ENCODE data around the gene MMP7.
"Not testable (repeated sequence)": the region's sequence is repeated elsewhere in the genome, so short reads cannot be mapped to it uniquely, and the experiment has no call there.

The MMP7 gene

DNA sequence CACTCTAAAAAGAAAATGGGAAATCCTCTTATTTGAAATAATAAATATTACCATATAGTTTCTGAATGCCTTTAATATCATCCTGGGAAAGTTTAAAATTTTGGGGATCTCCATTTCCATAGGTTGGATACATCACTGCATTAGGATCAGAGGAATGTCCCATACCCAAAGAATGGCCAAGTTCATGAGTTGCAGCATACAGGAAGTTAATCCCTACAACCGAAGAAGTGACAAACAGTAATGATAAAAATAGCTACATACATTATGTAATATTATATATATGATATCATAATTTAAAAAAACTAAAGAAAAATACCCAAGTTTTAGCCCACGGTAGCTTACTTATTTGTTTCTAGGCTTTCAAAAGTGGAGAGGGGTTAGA is 7.4 kb downstream of the MMP7 start:
- no peak for DNase-seq (ENCODE audit: low spot score)
- Mint-ChIP-seq H3K36me3 (ENCODE audit: low read depth) (no peaks in the 10 kb centered on the region), H3K27me3 (ENCODE audit: low read depth) (peaks cover 27% of the 10 kb centered on the region), H3K4me3 (no peak overlapping the region), H3K27ac (no peak overlapping the region), H3K9me3 (no peaks in the 10 kb centered on the region), H3K4me1 (ENCODE audit: low read depth) (peaks cover 6% of the 10 kb centered on the region)

DNA sequence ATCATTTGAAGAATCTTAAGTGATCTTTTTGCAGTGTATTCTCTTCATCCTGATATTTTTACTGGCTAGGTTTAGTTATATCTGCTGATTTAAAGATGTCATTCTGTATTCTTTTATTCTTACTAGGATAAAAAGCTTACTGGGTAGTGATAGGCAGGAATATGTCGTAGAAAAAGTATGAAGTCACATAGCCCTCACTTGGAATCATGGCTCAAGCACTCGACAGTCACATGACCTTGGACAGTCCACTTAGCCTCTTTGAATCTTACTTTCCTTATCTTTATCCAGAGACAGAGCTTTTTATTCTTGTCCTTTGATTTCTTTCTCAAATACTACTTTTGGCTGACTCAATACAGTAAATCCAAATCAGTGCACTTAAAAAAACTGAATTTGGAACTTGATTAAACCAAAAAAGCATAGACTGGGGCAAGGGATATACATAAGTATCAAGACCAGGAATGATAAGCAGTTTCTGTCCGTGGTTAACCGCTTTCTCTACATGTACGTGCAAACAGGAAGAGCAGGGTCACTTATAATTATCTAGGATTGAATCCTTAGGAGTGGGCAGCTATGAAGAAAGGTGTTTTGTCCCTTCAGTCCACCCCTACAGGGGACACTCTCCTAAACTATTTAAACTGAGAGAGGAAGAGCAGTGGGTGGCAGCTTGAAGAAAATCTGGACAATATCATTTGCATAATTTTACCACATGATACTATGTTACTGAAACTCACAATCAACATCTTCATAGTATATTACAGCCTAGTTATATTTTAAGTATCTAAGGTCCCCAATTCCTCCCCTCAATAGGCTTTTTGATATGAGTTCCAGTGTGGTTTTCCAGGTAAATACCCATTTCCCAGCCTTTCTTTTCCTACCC is 8.0 kb downstream of the MMP7 start:
- Mint-ChIP-seq H3K9me3 (no peaks in the 10 kb centered on the region), H3K27ac (no peak overlapping the region), H3K36me3 (ENCODE audit: low read depth) (no peaks in the 10 kb centered on the region), H3K4me3 (no peak overlapping the region), H3K4me1 (ENCODE audit: low read depth) (peaks cover 6% of the 10 kb centered on the region), H3K27me3 (ENCODE audit: low read depth) (peaks cover 27% of the 10 kb centered on the region)
- DNase-seq (ENCODE audit: low spot score), result no peak

DNA sequence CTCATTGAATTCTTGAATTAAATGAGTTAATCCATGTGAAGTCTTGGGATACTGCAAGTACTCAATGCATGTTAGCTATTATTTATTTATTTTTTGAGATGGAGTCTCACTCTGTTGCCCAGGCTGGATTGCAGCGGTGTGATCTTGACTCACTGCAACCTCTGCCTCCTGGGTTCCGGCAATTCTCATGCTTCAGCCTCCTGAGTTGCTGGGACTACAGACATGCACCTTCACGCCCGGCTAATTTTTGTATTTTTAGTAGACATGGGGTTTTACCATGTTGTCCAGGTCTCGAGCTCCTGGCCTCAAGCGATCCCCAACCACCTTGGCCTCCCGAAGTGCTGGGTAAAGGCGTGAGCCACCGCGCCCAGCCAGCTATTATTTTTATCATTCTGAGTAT is 9.4 kb downstream of the MMP7 start:
- H3K27ac Mint-ChIP-seq, result no peak overlapping the region
- H3K4me1 Mint-ChIP-seq (ENCODE audit: low read depth), result peaks cover 6% of the 10 kb centered on the region
- DNase-seq (ENCODE audit: low spot score), result no peak
- no peaks in the 10 kb centered on the region for H3K9me3 Mint-ChIP-seq
- peaks cover 27% of the 10 kb centered on the region for H3K27me3 Mint-ChIP-seq (ENCODE audit: low read depth)
- H3K36me3 Mint-ChIP-seq (ENCODE audit: low read depth), result no peaks in the 10 kb centered on the region
- H3K4me3 Mint-ChIP-seq, result no peak overlapping the region

DNA sequence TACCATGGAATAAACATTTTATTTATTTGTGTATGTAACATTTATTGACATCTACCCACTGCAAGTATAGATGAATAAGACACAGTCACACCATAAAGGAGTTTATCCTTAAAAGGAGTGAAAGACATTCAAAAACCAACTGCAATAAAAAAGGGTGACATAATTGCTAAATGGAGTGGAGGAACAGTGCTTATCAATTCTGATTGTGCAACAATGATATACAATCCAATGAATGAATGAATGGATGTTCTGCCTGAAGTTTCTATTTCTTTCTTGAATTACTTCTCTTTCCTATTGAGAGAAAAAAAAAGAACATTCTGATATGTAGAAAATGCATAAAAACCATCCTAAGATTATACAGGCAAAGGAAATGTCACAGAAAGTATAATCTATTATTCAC is 10.0 kb downstream of the MMP7 start:
- H3K4me3 Mint-ChIP-seq, result no peak overlapping the region
- DNase-seq (ENCODE audit: low spot score), result no peak
- H3K36me3 Mint-ChIP-seq (ENCODE audit: low read depth), result no peaks in the 10 kb centered on the region
- H3K27ac Mint-ChIP-seq, result no peak overlapping the region
- peaks cover 6% of the 10 kb centered on the region for H3K4me1 Mint-ChIP-seq (ENCODE audit: low read depth)
- peaks cover 29% of the 10 kb centered on the region for H3K27me3 Mint-ChIP-seq (ENCODE audit: low read depth)
- no peaks in the 10 kb centered on the region for H3K9me3 Mint-ChIP-seq

DNA sequence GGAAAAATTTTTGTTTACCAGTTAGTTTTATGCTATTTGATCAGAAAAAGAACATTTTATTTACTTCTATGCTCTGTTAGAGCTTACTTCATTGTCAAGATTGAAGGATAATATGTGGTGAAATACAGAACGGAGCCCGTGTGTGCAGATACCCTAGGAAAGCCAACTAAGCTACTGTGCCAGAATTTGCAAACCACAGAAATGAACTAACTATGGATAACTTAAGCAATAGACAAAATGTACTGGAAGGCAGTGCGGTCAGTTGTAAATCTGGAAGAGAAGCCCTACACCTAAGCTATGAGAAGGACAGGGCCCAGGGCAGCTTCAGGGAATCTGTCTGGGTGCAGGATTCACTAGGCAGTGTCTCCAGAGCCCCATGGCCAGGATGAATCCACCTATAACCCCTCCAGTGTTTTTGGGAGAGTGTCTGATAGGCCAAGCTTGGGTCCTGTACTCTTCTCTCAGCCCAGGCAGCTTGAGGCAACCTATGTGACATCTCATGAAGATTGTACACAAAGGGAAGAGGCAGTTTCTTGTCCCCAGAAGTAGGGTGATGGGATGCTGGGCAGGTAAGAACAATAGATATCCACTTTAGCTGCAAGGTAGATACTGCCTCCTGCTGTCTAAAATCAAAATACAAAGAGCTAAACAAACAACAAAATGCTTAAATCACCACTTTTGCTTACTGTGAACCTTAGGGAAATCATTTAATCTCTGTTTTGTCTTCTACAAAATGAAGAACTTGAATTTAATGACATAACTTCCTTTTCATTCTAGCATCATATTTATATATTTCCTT is 12.1 kb downstream of the MMP7 start:
- no peak overlapping the region for H3K4me3 Mint-ChIP-seq
- H3K27me3 Mint-ChIP-seq (ENCODE audit: low read depth), result peaks cover 30% of the 10 kb centered on the region
- DNase-seq (ENCODE audit: low spot score), result no peak
- H3K36me3 Mint-ChIP-seq (ENCODE audit: low read depth), result no peaks in the 10 kb centered on the region
- H3K27ac Mint-ChIP-seq, result no peak overlapping the region
- peaks cover 6% of the 10 kb centered on the region for H3K4me1 Mint-ChIP-seq (ENCODE audit: low read depth)
- H3K9me3 Mint-ChIP-seq, result no peaks in the 10 kb centered on the region

DNA sequence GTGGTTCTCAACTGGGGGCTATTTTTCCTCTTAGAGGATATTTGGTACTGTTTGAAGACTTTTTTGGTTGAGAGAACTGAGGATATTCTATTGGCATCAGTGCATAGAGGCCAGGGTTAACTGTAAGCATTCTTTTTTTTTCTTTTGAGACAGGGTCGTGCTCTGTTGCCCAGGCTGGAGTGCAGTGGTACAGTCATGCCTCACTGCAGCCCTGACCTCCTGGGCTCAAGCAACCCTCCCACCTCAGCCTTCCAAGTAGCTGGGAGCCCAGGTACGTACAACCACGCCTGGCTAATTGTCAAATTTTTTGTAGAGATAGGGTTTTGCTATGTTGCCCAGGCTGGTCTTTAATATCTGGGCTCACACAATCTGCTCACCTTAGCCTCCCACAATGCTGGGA is 12.9 kb downstream of the MMP7 start:
- Mint-ChIP-seq H3K4me3 (no peak overlapping the region), H3K27me3 (ENCODE audit: low read depth) (peaks cover 30% of the 10 kb centered on the region), H3K36me3 (ENCODE audit: low read depth) (no peaks in the 10 kb centered on the region), H3K27ac (no peak overlapping the region), H3K9me3 (no peaks in the 10 kb centered on the region), H3K4me1 (ENCODE audit: low read depth) (peaks cover 5% of the 10 kb centered on the region)
- no peak for DNase-seq (ENCODE audit: low spot score)

DNA sequence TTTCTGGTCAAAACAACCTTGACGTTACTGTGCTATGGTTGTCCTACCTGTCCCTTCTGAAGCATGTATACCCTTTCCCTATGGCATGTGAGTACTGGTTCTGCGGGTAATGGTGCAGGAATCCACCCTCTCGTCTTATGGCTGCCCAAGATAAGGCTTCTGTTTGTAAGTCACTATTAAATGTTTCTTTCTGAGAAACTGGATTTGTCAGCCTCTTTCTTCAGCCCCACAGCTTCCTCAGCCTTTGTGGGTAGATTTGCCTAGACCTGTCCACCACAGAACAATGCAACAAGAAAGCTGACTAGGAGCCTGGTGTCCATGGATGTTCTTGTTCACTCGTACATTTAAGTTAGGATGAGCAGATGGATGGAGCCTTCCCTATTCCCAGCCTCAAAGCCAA is 14.4 kb downstream of the MMP7 start:
- no peaks in the 10 kb centered on the region for H3K36me3 Mint-ChIP-seq (ENCODE audit: low read depth)
- no peaks in the 10 kb centered on the region for H3K9me3 Mint-ChIP-seq
- H3K4me1 Mint-ChIP-seq (ENCODE audit: low read depth), result no peaks in the 10 kb centered on the region
- no peak overlapping the region for H3K4me3 Mint-ChIP-seq
- DNase-seq (ENCODE audit: low spot score), result no peak
- H3K27me3 Mint-ChIP-seq (ENCODE audit: low read depth), result peaks cover 19% of the 10 kb centered on the region
- no peak overlapping the region for H3K27ac Mint-ChIP-seq

DNA sequence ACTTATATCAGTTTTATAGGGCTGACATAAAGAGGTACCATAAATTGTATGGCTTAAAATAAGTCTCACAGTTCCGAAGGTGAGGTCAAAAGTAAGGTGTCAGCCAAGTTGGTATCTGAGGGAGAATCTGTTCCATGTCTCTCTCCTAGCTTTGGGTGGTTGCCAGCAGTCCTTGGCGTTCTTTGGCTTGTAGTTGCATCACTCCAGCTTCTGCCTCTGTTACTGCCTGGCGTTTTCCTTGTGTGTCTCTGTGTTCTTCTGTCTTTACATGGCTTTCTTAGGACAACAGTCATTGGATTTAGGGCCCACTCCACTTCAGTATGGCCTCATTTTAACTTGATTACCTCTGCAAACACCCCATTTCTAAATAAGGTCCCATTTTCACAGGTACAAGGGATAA is 16.7 kb downstream of the MMP7 start:
- Mint-ChIP-seq H3K27me3 (ENCODE audit: low read depth) (peaks cover 7% of the 10 kb centered on the region), H3K27ac (no peak overlapping the region), H3K36me3 (ENCODE audit: low read depth) (no peaks in the 10 kb centered on the region), H3K9me3 (no peaks in the 10 kb centered on the region), H3K4me3 (no peak overlapping the region), H3K4me1 (ENCODE audit: low read depth) (no peaks in the 10 kb centered on the region)
- no peak for DNase-seq (ENCODE audit: low spot score)

DNA sequence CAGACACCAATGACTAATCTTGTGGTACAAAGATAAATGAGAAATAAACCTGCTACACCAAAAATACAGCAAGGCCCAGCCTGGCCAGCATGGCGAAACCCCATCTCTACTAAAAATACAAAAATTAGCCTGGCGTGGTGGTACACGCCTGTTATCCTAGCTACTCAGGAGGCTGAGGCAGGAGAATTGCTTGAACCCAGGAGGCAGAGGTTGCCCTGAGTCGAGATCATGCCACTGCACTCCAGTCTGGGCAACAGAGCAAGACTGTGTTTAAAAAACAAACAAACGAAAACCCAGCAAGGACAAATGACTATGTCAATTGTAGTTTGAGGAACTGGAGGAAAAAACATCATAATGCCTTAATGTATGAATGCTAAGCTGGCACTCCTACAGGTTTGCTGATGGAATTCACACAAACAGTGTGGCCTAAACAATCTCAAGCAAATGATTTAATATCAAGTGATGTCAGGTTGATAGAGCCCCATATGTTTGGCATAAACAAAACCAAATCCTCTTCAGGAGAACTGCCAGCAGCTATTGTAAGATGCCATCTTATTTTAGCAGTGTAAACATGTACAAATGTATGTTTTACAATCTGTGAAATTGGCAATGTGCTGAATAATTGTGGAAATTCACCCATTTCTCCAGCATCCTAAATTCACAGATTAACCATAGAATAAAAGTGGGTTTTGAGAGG is 20.0 kb downstream of the MMP7 start:
- no peak for DNase-seq (ENCODE audit: low spot score)
- Mint-ChIP-seq H3K27ac (no peak overlapping the region), H3K27me3 (ENCODE audit: low read depth) (peaks cover 5% of the 10 kb centered on the region), H3K4me1 (ENCODE audit: low read depth) (no peaks in the 10 kb centered on the region), H3K36me3 (ENCODE audit: low read depth) (no peaks in the 10 kb centered on the region), H3K4me3 (no peak overlapping the region), H3K9me3 (no peaks in the 10 kb centered on the region)

DNA sequence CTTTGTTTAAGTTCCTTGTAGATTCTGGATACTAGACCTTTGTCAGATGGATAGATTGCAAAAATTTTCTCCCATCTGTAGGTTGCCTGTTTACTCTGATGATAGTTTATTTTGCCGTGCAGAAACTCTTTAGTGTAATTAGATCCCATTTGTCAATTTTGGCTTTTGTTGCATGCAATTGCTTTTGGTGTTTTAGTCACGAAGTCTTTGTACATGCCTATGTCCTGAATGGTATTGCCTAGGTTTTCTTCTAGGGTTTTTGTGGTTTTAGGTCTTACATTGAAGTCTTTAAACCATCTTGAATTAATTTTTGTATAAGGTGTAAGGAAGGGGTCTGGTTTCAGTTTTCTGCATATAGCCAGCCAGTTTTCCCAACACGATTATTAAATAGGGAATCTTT is 27.7 kb downstream of the MMP7 start:
- H3K27me3 Mint-ChIP-seq (ENCODE audit: low read depth), result peaks cover 42% of the 10 kb centered on the region
- not testable (repeated sequence) for DNase-seq (ENCODE audit: low spot score); H3K9me3 Mint-ChIP-seq; H3K36me3 Mint-ChIP-seq (ENCODE audit: low read depth); H3K27ac Mint-ChIP-seq; H3K4me1 Mint-ChIP-seq (ENCODE audit: low read depth); H3K4me3 Mint-ChIP-seq

DNA sequence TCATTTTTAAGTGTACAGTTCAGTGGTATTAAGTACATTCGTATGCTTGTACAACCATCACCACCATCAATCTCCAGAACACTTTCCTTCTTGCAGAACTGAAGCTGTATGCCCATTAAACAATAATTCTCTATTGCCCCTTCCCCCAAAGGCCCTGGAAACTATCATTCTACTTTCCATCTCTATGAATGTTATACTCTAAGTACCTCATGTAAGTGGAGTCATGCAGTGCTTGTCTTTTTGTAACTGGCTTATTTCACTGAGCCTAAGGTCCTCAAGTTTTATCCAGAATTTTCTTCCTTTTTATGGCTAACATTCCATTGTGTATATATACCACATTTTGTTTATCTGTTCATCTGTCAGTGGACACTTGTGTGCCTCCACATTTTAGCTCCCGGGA is 29.7 kb downstream of the MMP7 start:
- Mint-ChIP-seq H3K27ac (no peak overlapping the region), H3K36me3 (ENCODE audit: low read depth) (no peaks in the 10 kb centered on the region), H3K4me1 (ENCODE audit: low read depth) (no peaks in the 10 kb centered on the region), H3K27me3 (ENCODE audit: low read depth) (peaks cover 48% of the 10 kb centered on the region), H3K4me3 (no peak overlapping the region), H3K9me3 (no peaks in the 10 kb centered on the region)
- DNase-seq (ENCODE audit: low spot score), result no peak

DNA sequence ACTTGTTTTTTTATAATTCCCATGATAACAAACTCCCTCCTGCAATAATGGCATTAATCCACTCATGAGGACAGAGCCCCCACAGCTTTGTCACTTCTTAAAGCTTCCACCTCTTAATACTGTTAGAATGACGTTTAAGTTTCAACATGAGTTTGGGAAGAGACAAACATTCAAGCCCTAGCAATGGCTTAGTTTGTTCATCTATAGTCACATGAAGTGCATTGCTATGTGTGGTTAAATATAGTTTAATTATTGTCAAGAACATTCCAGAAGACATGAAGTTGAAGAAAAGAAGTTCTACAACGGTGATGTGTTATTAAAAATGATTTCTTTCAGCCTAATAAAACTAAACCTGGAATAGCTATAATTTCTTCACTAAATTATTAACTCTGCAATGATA is 30.6 kb downstream of the MMP7 start:
- no peak overlapping the region for H3K4me3 Mint-ChIP-seq
- DNase-seq (ENCODE audit: low spot score), result no peak
- peaks cover 4% of the 10 kb centered on the region for H3K4me1 Mint-ChIP-seq (ENCODE audit: low read depth)
- H3K36me3 Mint-ChIP-seq (ENCODE audit: low read depth), result no peaks in the 10 kb centered on the region
- peaks cover 46% of the 10 kb centered on the region for H3K27me3 Mint-ChIP-seq (ENCODE audit: low read depth)
- no peak overlapping the region for H3K27ac Mint-ChIP-seq
- no peaks in the 10 kb centered on the region for H3K9me3 Mint-ChIP-seq

DNA sequence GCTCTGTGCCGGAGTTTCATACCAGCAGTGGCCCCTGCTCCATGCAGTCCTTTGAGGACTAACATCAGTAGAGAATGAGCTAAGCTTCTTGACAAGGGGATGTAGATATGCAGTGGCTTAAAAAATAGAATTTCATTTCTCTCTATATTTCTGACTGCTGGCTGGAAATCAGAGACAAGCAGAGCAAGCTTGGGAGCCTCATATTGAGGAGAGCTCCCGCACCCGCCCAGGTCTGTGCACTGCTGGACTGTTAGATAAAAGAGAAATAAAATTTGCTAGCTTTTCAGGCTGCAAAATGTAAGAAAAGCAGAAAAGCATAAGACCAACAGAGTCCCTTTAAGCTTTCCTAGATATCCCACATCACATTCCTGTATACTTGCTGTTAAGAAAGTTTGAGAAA is 31.4 kb downstream of the MMP7 start:
- DNase-seq (ENCODE audit: low spot score), result no peak
- Mint-ChIP-seq H3K4me1 (ENCODE audit: low read depth) (peaks cover 8% of the 10 kb centered on the region), H3K27me3 (ENCODE audit: low read depth) (peaks cover 46% of the 10 kb centered on the region), H3K27ac (no peak overlapping the region), H3K36me3 (ENCODE audit: low read depth) (no peaks in the 10 kb centered on the region), H3K9me3 (no peaks in the 10 kb centered on the region), H3K4me3 (no peak overlapping the region)

DNA sequence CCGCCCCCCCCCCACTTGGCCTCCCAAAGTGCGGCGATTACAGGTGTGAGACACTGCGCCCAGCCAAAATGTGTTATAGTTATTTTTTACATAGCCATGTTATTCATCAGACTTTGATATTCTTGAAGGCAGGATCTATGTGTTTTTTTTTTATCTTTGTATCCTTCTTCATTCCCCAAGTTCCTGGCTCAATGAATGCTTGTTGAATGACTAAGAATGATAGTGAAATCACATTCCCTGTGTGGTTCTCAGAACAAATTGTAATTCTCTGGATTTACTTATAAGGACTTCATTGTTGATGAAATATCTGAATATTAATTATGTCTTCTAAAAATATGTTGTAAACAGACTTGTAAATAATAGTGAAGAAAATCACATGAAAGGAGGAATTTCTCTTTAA is 33.5 kb downstream of the MMP7 start:
- H3K9me3 Mint-ChIP-seq, result no peaks in the 10 kb centered on the region
- H3K36me3 Mint-ChIP-seq (ENCODE audit: low read depth), result no peaks in the 10 kb centered on the region
- H3K27me3 Mint-ChIP-seq (ENCODE audit: low read depth), result peaks cover 32% of the 10 kb centered on the region
- H3K27ac Mint-ChIP-seq, result no peak overlapping the region
- peaks cover 14% of the 10 kb centered on the region for H3K4me1 Mint-ChIP-seq (ENCODE audit: low read depth)
- no peak overlapping the region for H3K4me3 Mint-ChIP-seq
- no peak for DNase-seq (ENCODE audit: low spot score)

Data from T-helper 2 cell treated with Interferon-gamma antibody and Interleukin-4, amounts not matched to agents 5 μg/mL and 100 μg/mL, for 36 hours (primary cell).